HG03139 (cell line): ENCODE measurements around the gene CCDC107.
"Not testable (repeated sequence)": the region's sequence is repeated elsewhere in the genome, so short reads cannot be mapped to it uniquely, and the experiment has no call there.

Source experiments
- ATAC-seq: cut with Tn5 transposase; IDR thresholded peaks from one replicate; pipeline ENCODE4 v1.9.1; 2021; ENCODE audit not compliant: unreplicated experiment

Gene CCDC107

GRCh38 chr9:35637427-35637955, 20.6 kb upstream of the CCDC107 start:
- ATAC-seq: not testable (repeated sequence)

GRCh38 chr9:35638751-35639150, 19.3 kb upstream of the CCDC107 start:
- not testable (repeated sequence) for ATAC-seq

GRCh38 chr9:35639225-35639624, 18.9 kb upstream of the CCDC107 start:
- not testable (repeated sequence) for ATAC-seq

- no peak for ATAC-seq
Observed at GRCh38 chr9:35639631-35640030, 18.5 kb upstream of the CCDC107 start.

GRCh38 chr9:35640431-35640830, 17.7 kb upstream of the CCDC107 start:
- not testable (repeated sequence) for ATAC-seq

- not testable (repeated sequence) for ATAC-seq
Observed at GRCh38 chr9:35641478-35641877, 16.6 kb upstream of the CCDC107 start.

- ATAC-seq: no peak
Observed at GRCh38 chr9:35643046-35643445, 15.0 kb upstream of the CCDC107 start.

GRCh38 chr9:35645736-35646135, 12.4 kb upstream of the CCDC107 start:
- ATAC-seq: not testable (repeated sequence)

GRCh38 chr9:35646153-35646532, 11.9 kb upstream of the CCDC107 start:
- no peak for ATAC-seq

- peak; percentile 79 for ATAC-seq
Observed at GRCh38 chr9:35646533-35647265, 11.4 kb upstream of the CCDC107 start.

- ATAC-seq: no peak
Observed at GRCh38 chr9:35649431-35650340, 8.4 kb upstream of the CCDC107 start.

GRCh38 chr9:35650341-35651158, 7.5 kb upstream of the CCDC107 start, which contains the start of gene SIT1:
TSS of gene SIT1 (minus strand) at chr9:35650931. CDS start at chr9:35650853, 78 bp downstream.
- no peak for ATAC-seq

- ATAC-seq: no peak
Observed at GRCh38 chr9:35651956-35652828, 5.9 kb upstream of the CCDC107 start.

- no peak for ATAC-seq
Observed at GRCh38 chr9:35652829-35653209, 5.3 kb upstream of the CCDC107 start.

- no peak for ATAC-seq
Observed at GRCh38 chr9:35653611-35654010, 4.5 kb upstream of the CCDC107 start.

- no peak for ATAC-seq
Observed at GRCh38 chr9:35656348-35656747, 1.7 kb upstream of the CCDC107 start.

GRCh38 chr9:35656831-35657545, 1.1 kb upstream of the CCDC107 start:
- ATAC-seq: no peak

- peak; percentile 78 for ATAC-seq
Observed at GRCh38 chr9:35657546-35658136, 451 bp upstream of the CCDC107 start, which contains the start of gene RMRP. TSS of gene RMRP (minus strand) at chr9:35658019.

GRCh38 chr9:35658968-35659220, 802 bp downstream of the CCDC107 start:
- no peak for ATAC-seq
